Cardiac fibroblast (primary cell): Measurements from ENCODE around the gene HERC2.

Experiments
- DNase-seq, 2 donors: peaks; one replicate each; pipeline versions ENCODE4 v3.0.0 to v3.0.0-alpha.2; 2010; ENCODE audit warnings: low read depth in 2 of 2
- H3K4me3 ChIP-seq, 2 donors: replicated peaks in 1 of 2; 1 replicate in 1 of 2; 2 replicates in 1 of 2; pipeline ENCODE4 v1.5.1; 2011; ENCODE audit warnings: low read depth in 2 of 2, low read length in 2 of 2, mild to moderate bottlenecking in 2 of 2, moderate library complexity in 1 of 2
- CTCF ChIP-seq: IDR thresholded peaks from one replicate; pipeline ENCODE4 v1.5.1; 2011; ENCODE audit warnings: low read depth, mild to moderate bottlenecking, low read length, inconsistent platforms

Gene HERC2

GRCh38 chr15:28096411-28096669 is 225.6 kb downstream of the HERC2 start:
- peak overlapping the region; percentile 49 to 54 for H3K4me3 ChIP-seq
- no peak for DNase-seq
- no peak for TF ChIP-seq CTCF

- DNase-seq = no peak
- TF ChIP-seq CTCF = no peak
- H3K4me3 ChIP-seq = peak overlapping the region; percentile 11 to 14
Measured at GRCh38 chr15:28094732-28095521, 227.1 kb downstream of the HERC2 start.

GRCh38 chr15:28093752-28094535 is 228.0 kb downstream of the HERC2 start:
- H3K4me3 ChIP-seq = no peak overlapping the region
- no peak for TF ChIP-seq CTCF
- DNase-seq = no peak

- DNase-seq = no peak
- no peak overlapping the region for H3K4me3 ChIP-seq
- no peak for TF ChIP-seq CTCF
Measured at GRCh38 chr15:28091313-28091712, 230.7 kb downstream of the HERC2 start.

GRCh38 chr15:28086175-28086703 is 235.7 kb downstream of the HERC2 start:
- DNase-seq = peak; percentile 62 to 64
- peak; percentile 80 for TF ChIP-seq CTCF
- no peak overlapping the region for H3K4me3 ChIP-seq

GRCh38 chr15:28085489-28086174 is 236.3 kb downstream of the HERC2 start:
- DNase-seq = no peak
- H3K4me3 ChIP-seq = no peak overlapping the region
- TF ChIP-seq CTCF = no peak
